Spleen (tissue), 7 donors: ENCODE data around the gene ZBTB26.

ENCODE experiments used
- POLR2A ChIP-seq, 3 donors: fragments of 450-650 bp; IDR thresholded peaks; one replicate each; pipeline ENCODE4 v1.5.1; 2017; ENCODE audit warnings: antibody characterized with exemption in 3 of 3, mild to moderate bottlenecking in 1 of 3
- POLR2AphosphoS5 ChIP-seq, 3 donors: sonication (generic); formaldehyde crosslinking; IDR thresholded peaks; one replicate each; pipeline ENCODE4 v1.5.1; 2017; ENCODE audit warnings: antibody characterized with exemption in 3 of 3
- TF ChIP-seq, protein P1 (sequence below), 11 experiments: fragments of 200-600 bp in 7 of 11; fragments of 450-650 bp in 4 of 11; sonication (generic) in 4 of 11; IDR thresholded peaks in 8 of 11; conservative IDR thresholded peaks in 3 of 11; 1 replicate in 7 of 11; 2 replicates in 4 of 11; pipeline versions ENCODE4 v1.4.0 to v1.8.0; 2016 to 2021; ENCODE audit warnings: antibody characterized with exemption in 11 of 11, inconsistent platforms in 4 of 11, mild to moderate bottlenecking in 1 of 11
- donor health status: DM: no; HTN: no; CAD: no; lungs with moderate emphysema.
- donor health status: DM: no; HTN: no; CAD: no.
- donor health status: DM: no; HTN: no; CAD: no.

DNA sequence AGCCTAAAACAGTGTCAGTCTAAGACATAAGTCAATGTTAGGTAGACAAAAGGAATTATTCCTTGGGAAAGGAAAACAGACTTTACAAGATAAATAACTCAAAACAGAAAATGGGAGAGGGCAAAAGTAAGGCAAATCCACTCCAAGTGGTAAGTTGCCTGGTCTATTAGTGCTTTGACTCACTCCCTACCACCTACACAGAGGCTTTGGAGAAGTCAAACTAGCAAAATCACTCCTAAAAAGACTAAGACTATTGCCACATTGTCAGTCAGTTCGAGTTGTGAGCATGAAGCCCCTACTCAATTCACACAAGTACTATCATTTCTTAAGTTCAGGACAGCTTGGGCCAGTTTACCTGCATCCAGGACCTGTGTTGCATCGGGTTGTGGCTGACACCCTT lies 13.0 kb downstream of the ZBTB26 start:
- TF ChIP-seq POLR2AphosphoS5 (IDR thresholded peaks at IDR 0.05) = no peak
- TF ChIP-seq, protein P1, sequence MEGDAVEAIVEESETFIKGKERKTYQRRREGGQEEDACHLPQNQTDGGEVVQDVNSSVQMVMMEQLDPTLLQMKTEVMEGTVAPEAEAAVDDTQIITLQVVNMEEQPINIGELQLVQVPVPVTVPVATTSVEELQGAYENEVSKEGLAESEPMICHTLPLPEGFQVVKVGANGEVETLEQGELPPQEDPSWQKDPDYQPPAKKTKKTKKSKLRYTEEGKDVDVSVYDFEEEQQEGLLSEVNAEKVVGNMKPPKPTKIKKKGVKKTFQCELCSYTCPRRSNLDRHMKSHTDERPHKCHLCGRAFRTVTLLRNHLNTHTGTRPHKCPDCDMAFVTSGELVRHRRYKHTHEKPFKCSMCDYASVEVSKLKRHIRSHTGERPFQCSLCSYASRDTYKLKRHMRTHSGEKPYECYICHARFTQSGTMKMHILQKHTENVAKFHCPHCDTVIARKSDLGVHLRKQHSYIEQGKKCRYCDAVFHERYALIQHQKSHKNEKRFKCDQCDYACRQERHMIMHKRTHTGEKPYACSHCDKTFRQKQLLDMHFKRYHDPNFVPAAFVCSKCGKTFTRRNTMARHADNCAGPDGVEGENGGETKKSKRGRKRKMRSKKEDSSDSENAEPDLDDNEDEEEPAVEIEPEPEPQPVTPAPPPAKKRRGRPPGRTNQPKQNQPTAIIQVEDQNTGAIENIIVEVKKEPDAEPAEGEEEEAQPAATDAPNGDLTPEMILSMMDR (IDR thresholded peaks at IDR 0.05 in 8 of 11, conservative IDR thresholded peaks at IDR 0.05 in 3 of 11) = no peak
- TF ChIP-seq POLR2A (IDR thresholded peaks at IDR 0.05) = no peak
